Adrenal gland (tissue), 12 donors: ENCODE data around the gene DNAL4. TPM values are rescaled to one million over a fixed set of nuclear protein-coding genes. Genes with fewer than 3 reads are reported as not detected.

Experiments used
- DNase-seq, 7 donors: peaks; one replicate each; pipeline ENCODE4 v3.0.0-alpha.2; 2019 to 2020
- H3K27ac ChIP-seq, 5 donors: fragments of 200-600 bp; sonication (generic) in 4 of 5; 1 replicate in 3 of 5; 2 replicates in 2 of 5; pipeline versions ENCODE4 v1.5.1 to v1.8.0; 2016 to 2020; ENCODE audit warnings: mild to moderate bottlenecking in 1 of 5
- H3K27me3 ChIP-seq: fragments of 200-600 bp; 2 replicates; pipeline ENCODE4 v1.8.0; 2021
- H3K36me3 ChIP-seq, 2 donors: fragments of 200-600 bp; replicated peaks in 1 of 2; 1 replicate in 1 of 2; 2 replicates in 1 of 2; pipeline versions ENCODE4 v1.5.1 to v1.8.0; 2018 to 2022
- H3K4me1 ChIP-seq, 2 donors: fragments of 200-600 bp; replicated peaks in 1 of 2; 1 replicate in 1 of 2; 2 replicates in 1 of 2; pipeline versions ENCODE4 v1.5.1 to v1.8.0; 2018 to 2021
- H3K4me3 ChIP-seq, 4 donors: fragments of 200-600 bp; sonication (generic) in 3 of 4; one replicate each; pipeline ENCODE4 v1.5.1; 2016 to 2018
- H3K9me3 ChIP-seq, 3 donors: fragments of 200-600 bp; sonication (generic) in 1 of 3; replicated peaks in 1 of 3; 1 replicate in 2 of 3; 2 replicates in 1 of 3; pipeline versions ENCODE4 v1.5.1 to v1.8.0; 2016 to 2021
- CTCF ChIP-seq, 6 experiments: fragments of 450-650 bp in 4 of 6; fragments of 200-600 bp in 2 of 6; sonication (generic) in 1 of 6; IDR thresholded peaks; 1 replicate in 5 of 6; 2 replicates in 1 of 6; pipeline versions ENCODE4 v1.5.1 to v1.8.0; 2016 to 2021; ENCODE audit warnings: antibody characterized with exemption in 6 of 6, mild to moderate bottlenecking in 2 of 6, moderate library complexity in 1 of 6
- POLR2A ChIP-seq, 2 donors: fragments of 450-650 bp; IDR thresholded peaks; one replicate each; pipeline ENCODE4 v1.6.1; 2017; ENCODE audit warnings: antibody characterized with exemption in 2 of 2, mild to moderate bottlenecking in 2 of 2, moderate library complexity in 1 of 2
- WGBS, 4 donors: extraction: QIAGEN DNeasy Blood & Tissue Kit in 2 of 4; methylation state at CpG; one replicate each; pipeline versions ENCODE4 v1.1.5 to v1.1.7; 2013 to 2017; 5-methylcytosine and 5-hydroxymethylcytosine counted together
- intact Hi-C, 2 donors: fragments of 100-400 bp; cut with DNase I; formaldehyde crosslinking; loops; one replicate each; pipeline versions ENCODE4 v1.14.1 to v1.15.0; 2022 to 2023
- polyA plus RNA-seq, 3 donors: library from polyadenylated mRNA; stranded (reverse); fragments of 200-250 nt in 2 of 3; fragments of 350-450 nt in 1 of 3; fragmentation: Illumina TruSeq in 1 of 3; extraction: RNeasy Lipid Tissue Mini Kit (QIAGEN cat#74804) in 1 of 3; gene quantifications; one replicate each; pipeline ENCODE4 v1.2.3, GENCODE V29; 2013 to 2014
- total RNA-seq, 9 donors: library from RNA; depleted of rRNA in 4 of 9; stranded (reverse); fragments of >200 nt in 4 of 9; fragments of 120-200 nt in 1 of 9; fragmentation: NEBNext Ultra II Directional in 1 of 9; extraction: Animal tissue kit (Norgen Biotek cat#: 25700) in 1 of 9; gene quantifications; one replicate each; pipeline versions ENCODE4 v1.1.0 to v1.2.4, GENCODE V29; 2013 to 2023
- donor health status: healthy with polysubstance abuse.
- donor health status: Bipolar disorder and iron deficiency.
- donor health status: DM: yes; HTN: yes; CAD: no.
- donor health status: DM: no; HTN: no; CAD: no.
- donor health status: DM: no; HTN: no; CAD: no.
- donor health status: DM: yes; HTN: yes; CAD: no.

Gene DNAL4
- total and polyA plus RNA-seq, 12 donors = 11.8 to 29.8 (median 19.1) TPM

DNA sequence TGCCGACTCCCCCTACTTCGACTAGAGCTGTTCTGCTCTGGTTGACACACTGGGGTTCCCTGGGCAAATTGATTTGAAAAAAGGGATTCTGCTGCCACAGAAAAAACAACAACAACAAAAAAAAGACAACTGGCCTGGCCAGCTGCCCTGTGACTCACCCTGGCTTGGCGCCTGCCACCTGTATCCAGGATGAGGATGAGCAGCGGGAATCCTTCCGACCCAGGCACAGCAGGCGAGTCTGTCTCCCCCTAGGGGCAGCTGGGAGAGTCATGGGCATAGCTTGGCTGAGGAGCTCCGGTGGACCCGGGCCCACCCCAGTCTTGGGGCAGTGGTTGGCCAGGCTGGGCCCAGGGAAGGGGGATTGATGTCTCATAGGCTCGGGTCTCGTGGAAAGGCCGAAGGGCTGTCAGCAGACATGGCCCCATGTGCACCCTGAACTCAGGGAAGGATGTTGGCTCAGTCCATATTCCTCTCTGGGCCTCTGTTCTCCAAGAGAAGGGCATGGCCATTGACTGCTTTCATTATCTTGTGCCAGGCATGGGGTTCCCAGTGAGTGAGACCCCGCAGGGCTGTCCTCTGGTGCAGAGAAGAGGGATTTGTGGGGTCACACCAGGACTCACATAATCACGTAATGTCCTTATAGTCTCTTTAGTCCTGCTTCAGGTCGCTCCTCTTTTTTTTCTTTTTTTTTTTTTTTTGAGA lies 27.7 kb downstream of the DNAL4 start:
- peak; percentile 83 to 93 (median 90) for DNase-seq
- H3K4me3 ChIP-seq = no peak overlapping the region
- H3K27me3 ChIP-seq = no peaks in the 10 kb centered on the region
- H3K9me3 ChIP-seq = no peaks in the 10 kb centered on the region
- WGBS, 4 donors = 33 to 49% (median 37%) methylated on average over 6 to 14 of the region's 14 CpGs
- H3K27ac ChIP-seq = no peak overlapping the region
- intact Hi-C loops = loop anchor here (5.0 to 10.0 kb wide), 4 partner anchors 76 to 349 kb away; partner anchors contain the start of gene NPTXR (in 1 of the 2)
- peak; percentile 68 to 81 (median 79) for TF ChIP-seq CTCF (IDR thresholded peaks at IDR 0.05)
- no peak for TF ChIP-seq POLR2A (IDR thresholded peaks at IDR 0.05)
- no peaks in the 10 kb centered on the region for H3K36me3 ChIP-seq
- no peaks in the 10 kb centered on the region for H3K4me1 ChIP-seq

DNA sequence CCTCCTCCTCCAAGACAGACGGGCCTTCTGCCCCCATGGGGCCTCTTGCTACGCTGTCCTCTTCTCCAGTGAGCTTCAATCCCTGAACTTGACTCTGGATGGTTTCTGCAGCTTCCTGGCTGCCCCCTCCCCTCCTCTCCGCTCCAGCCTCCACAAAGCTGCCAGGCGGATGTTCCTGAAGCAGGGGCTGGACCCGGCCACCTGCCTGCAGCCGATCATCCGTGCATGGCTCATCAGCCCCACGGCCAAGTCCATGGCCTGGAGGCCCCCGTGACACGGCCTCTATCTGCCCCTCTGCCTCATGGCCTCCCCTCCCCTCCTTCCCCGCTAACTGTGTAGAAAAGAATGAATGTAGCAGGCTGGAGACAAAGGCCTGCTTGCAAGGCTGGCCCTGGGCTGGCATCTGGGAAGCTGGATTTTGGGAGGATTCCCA lies 31.4 kb downstream of the DNAL4 start:
- 76 to 87% (median 78%) methylated on average over 7 to 11 of the region's 11 CpGs for WGBS, 4 donors
- TF ChIP-seq CTCF (IDR thresholded peaks at IDR 0.05) = no peak
- TF ChIP-seq POLR2A (IDR thresholded peaks at IDR 0.05) = no peak
- intact Hi-C loops = loop anchor here (10.0 kb wide), 2 partner anchors 242 to 352 kb away; no protein-coding TSS in a partner anchor

DNA sequence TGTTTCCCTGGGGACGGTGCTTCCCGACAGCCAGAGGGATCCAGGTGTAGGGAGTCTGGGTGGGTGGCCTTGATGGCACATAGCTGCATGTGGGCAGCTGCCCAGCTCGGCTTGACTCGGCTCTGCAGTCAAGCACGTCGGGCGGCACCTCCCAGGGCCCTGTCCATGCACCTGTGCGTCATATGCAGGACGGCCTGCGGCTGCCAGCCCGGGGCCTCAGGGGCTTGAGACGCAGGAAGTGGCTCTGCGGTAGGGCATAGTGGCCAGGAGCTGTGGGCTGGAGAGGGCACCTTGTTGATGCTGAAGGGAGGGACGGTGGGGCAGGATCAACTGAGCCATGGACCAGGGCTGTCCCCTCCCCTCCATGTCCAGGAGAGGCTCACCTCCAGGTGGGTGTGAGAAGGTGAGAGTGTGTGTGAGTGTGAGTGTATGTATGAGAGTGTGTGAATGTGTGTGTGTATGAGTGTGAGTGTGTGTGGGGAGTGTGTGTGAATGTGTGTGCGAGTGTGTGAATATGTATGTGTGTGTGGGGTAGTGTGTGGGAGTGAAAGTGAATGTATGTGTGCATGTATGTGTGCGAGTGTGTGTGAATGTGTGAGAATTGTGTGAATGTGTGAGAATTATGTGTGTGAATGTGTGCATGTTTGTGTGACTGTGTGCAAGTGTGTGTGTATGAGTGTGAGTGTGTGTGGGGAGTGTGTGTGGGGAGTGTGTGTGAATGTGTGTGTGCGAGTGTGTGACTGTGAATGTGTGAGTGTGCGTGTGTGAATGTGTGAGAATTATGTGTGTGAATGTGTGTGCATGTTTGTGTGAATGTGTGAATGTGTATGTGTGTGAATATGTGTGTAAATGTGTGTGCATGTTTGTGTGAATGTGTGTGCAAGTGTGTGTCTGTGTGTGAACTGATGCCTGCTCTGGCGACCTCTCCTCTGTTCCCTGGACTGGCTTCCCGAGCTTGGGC lies 32.5 kb downstream of the DNAL4 start:
- TF ChIP-seq POLR2A (IDR thresholded peaks at IDR 0.05) (no peak), CTCF (IDR thresholded peaks at IDR 0.05) (no peak)
- 58 to 86% (median 72%) methylated on average over 8 to 20 of the region's 20 CpGs for WGBS, 4 donors
- intact Hi-C loops = loop anchor here (10.0 kb wide), 2 partner anchors 243 to 353 kb away; no protein-coding TSS in a partner anchor

More for the DNA sequence above, 31.4 kb downstream of the DNAL4 start:
- H3K36me3 ChIP-seq = no peaks in the 10 kb centered on the region
- no peaks in the 10 kb centered on the region for H3K9me3 ChIP-seq
- no peak for DNase-seq
- H3K4me3 ChIP-seq = no peak overlapping the region
- H3K4me1 ChIP-seq = no peaks in the 10 kb centered on the region
- H3K27ac ChIP-seq = no peak overlapping the region
- no peaks in the 10 kb centered on the region for H3K27me3 ChIP-seq

More for the DNA sequence above, 32.5 kb downstream of the DNAL4 start:
- Histone ChIP-seq H3K27me3 (no peaks in the 10 kb centered on the region), H3K36me3 (no peaks in the 10 kb centered on the region), H3K9me3 (no peaks in the 10 kb centered on the region), H3K4me3 (no peak overlapping the region), H3K4me1 (peaks cover 1 to 2% of the 10 kb centered on the region in 2 donors), H3K27ac (no peak overlapping the region)
- no peak for DNase-seq
